ENCODE data around the gene MKNK1.

The MKNK1 gene

GRCh38 chr1:46536527-46536926 is 67.5 kb downstream of the MKNK1 start:
- no peak for DNase-seq

DNA sequence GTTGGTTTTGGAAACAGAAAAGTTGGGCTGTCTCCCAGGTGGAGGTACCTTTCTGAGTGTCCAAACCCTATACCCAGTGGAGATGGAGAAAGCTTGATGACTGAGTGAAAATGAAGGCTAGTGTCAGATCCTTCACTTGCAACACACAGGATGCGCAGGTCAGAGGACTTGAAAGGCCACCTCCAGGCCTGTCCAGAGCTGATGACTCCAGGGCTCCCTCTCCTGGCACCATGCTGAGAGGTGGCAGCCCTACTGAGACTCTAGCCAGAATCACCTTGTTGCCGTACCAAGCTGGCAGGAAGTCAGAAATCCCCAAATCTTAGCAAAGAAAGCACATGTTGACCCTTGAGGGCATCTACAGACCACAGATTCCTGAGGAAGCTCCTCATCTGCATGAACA is 69.0 kb downstream of the MKNK1 start:
- DNase-seq = no peak

DNA sequence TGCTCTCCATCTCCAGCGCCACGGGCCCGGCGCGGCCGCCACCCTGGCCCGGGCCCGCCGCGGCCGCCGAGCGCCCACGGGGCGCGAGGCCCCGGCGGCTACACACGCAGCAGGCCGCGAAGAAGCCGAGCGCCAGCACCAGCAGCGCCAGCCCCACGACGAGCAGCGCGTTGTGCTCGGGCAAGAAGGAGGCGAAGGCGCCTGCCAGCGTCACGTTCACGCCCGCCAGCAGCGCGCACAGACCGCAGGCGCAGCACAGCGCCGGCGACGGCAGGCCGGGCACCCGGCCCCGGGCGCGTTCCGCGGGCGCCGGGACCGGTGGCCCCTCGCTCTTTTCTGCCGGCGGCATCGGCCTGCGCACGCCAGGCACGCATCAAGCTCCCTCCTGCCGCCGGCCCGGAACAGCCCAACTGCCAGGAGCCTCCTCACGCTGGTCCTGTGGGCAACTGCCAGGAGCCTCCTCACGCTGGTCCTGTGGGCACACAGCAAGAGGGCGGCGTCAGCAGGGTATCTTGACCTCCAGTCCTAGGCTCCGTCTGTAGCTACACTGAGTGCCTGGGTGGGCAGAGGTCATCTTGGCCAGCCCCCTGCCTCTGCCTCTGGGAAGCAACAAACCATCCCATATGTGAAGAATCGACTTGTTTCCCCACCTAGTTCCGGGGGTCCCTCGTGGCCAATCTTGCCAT is 70.7 kb downstream of the MKNK1 start:
- DNase-seq = no peak

DNA sequence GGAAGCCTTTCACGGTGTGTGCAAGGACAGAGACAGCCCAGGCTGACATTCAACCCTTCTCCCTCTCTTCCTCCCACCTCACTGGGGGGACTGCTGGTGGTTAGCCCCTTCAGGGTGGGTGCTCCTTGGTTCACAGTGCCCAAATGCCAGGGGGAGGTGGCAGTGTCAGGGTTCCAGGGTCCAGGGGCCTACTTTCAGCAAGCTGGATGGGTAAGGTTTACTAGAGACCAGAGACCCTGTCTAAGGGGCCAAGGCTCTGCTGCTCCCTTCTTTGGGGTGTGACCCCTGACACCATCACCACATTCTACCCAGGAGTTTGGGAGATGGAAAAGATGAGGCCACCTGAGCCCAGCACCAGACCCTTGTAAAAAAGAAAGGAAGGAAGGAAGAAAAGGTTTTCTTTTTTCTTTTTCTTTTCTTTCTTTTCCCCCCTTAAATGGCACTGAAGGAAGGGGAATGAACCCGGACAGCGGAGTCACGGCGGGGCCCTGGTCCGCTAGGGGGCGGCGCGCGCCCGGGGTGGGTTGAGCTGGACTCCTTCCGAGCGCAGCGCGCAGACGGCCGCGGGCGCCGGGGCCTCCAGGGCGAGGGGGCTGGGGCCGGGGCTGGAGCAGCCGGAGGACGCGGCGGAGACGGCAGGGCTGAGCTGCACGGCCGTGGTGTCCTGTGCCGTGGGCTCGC is 71.4 kb downstream of the MKNK1 start:
- DNase-seq = no peak

DNA sequence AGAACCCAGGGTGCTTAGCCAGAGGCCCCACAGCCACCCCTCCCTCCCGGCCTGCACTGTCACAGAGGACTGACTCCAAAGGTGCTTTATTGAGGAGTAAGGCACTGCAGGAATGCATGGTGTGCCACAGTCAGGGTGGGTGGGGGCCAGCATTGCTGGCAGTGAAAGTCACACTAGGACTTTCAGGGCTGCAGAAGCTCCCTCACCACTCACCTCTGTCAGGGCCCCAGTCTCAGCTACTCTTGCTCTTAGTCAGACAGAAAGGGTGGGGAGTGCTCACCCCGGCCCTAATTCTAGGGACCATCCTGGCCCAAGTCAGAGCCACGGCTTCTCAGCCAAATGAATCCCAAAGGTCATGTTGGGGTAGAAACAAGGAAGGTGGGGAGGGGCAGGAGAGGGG is 72.0 kb downstream of the MKNK1 start:
- DNase-seq = no peak

DNA sequence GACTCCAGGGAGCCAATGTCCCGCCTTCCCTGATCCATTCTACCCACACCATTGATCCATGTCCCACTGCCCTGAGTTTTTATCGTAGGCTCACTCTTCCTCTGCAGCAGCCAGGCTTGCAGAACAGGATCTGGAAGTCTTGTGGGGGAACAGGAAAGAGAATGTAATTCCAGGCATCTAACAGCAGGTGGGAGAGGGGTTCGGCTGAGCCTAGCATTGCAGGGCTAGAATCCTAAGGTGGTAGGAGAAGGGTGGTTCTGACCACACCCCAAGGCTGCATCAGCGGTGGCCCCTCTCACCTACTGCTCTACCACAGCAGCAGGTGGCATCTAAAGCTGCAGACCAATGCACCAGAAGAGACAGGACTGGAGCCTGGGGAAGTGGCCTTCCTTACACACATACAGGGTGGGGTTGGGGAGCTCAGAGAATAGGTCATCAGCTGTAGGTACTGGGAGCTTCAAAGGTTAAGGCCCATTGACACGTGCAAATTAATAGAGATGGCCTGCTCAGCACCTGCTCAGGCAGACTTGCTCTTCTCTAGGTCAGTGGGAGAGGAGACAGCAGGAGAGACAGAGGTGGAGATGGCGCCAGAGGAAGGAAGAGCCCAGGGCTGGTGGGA is 73.2 kb downstream of the MKNK1 start:
- DNase-seq = no peak

DNA sequence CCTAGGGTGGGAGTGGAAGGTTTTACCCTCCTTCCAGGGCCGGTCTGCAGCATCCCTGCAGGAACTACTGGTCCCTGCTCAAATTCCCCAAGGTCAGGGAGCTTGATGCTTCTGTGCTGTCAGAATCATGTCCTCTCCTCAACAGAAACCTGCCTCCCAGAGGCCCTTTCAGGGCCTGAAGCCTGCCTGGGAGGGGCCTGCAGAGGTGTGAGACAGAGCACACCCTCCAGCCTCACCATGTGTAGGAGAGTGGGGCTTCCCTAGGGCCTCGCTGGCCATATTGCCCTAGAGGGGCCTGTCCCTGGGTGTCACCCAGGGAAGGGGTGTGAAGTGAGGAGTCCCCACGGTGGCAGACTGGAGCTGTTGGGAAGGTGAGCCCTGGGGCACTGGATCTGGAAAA is 73.8 kb downstream of the MKNK1 start:
- DNase-seq = no peak

DNA sequence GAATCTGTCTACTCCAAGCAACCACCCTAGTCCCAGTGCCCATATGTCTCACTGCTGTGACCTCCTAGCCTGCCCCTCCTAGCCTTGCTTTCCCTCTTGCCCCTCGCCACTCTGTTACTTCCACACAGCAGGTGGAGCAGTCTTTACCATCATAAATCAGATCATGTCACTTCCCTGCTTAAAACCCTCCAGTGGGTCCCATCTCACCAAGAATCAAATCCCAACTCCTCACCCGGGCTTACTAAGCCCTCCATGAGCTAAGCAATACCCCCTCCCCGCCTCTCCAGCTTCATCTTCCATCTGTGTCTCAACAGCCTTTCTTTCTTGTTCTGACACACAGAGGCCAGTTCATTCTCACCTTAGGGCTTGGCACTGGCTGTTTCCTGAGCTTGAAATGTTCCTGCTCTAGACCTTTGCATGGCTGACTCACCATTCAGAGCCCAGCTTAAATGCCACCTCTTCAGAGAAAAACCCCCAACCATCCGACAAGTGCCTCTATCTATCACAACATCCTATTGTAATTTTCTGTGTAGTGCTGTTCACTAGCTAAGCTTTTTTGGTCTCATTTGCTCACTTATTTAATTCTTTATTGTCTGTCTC is 74.9 kb downstream of the MKNK1 start:
- no peak for DNase-seq

- DNase-seq = no peak
Observed at GRCh38 chr1:46528297-46528955, 75.6 kb downstream of the MKNK1 start.

DNA sequence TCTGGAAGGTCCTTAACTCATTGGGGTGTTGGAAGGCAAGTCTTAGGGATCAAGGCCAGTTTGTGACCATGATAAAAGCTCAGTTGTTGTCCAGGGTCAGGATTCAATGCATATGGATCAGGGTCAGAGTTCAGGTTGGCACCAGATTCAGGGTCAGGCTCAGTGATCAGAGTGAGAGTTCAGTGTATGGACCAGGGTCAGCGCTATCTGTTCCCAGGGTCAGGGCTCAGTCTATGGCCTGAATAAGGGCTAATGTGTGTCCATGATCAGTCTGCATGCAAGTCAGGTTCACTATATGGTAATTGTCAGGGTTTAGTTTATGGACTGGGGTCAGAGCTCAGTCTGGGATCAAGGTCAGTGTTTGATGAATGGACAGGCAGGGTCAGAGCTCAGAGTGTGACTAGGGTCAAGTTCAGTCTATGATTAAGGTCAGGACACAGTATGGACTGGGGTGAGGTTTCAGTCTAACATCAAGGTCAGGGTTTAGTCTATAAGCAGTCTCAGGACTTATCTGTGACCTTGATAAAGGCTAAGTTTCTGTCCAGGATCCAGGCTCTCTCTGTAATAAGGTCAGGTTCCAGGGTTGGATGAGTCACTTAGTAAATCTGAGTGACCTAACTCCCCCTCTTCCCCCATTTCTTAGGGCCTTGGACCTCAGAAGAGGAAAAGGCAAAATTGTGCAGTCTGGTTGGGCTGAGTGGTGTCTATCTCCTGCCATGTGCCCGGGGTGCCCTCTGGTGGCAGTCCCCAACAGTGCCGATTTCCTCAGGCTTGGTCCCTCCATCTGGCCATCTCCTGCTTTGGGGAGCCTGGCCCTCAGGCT is 76.4 kb downstream of the MKNK1 start:
- peak; percentile 47 for DNase-seq

GRCh38 chr1:46526691-46527291 is 77.3 kb downstream of the MKNK1 start:
- DNase-seq = no peak

DNA sequence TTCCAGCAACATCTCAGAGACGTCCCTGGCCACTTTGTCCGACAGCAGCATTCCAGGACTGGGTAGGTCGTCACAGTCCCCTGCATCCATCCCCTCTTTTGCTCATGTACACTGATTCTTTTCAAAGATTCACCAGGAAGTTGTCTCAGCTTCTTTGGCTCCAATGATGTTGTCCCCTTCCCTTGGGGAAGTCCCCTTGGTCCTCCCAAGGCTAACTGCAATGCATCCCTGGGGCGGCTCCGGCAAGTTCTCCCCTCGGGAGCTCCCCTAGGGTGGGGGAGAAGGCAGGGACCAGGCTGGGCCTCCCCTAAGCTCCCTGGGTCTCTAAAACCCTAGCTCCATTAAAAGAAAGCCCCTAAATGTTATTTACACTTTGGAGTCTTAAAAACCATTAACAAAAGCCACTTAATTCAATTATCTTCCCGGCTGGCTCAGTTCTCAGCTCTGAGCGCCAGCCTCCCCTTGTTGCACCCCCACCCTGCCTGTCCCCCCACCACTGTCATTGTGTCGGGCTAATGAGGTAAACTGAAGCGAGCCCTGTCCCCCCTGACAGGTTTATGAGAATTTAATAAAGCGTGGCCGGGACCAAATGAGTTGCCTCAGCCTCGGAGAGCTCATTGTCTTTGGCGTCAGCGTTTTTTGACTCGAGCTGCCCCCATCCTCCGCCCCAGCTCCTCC is 77.9 kb downstream of the MKNK1 start:
- no peak for DNase-seq

GRCh38 chr1:46525253-46525983 is 78.7 kb downstream of the MKNK1 start:
- DNase-seq = no peak

GRCh38 chr1:46524843-46525242 is 79.2 kb downstream of the MKNK1 start:
- DNase-seq = no peak

- DNase-seq = peak; percentile 84
Observed at GRCh38 chr1:46523496-46524353, 80.3 kb downstream of the MKNK1 start.

GRCh38 chr1:46522969-46523320 is 81.1 kb downstream of the MKNK1 start:
- no peak for DNase-seq

GRCh38 chr1:46522184-46522968 is 81.7 kb downstream of the MKNK1 start:
- DNase-seq = no peak

DNA sequence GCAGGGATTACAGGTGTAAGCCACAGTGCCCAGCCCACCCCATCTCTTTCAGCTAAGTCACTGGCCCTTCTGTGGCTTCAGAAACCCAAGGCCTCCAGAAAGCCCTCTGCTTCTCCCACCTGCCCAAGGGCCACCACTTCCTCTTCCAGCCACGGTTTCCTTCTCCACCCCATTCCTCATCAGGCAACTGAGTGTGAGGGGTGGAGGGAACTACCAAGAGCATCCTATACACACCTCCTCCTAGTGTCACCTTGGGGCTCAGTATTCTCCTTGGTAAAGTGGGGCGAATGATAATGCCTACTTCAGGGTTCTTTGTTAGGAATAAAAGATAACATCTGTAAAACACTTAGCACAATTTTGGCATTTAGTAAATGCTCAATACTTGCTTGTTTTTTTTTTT is 82.7 kb downstream of the MKNK1 start:
- DNase-seq = no peak

Data from DMS 273 treated with DMSO at 0.1 percent for 48 hours (cell line).